Astrocyte of the spinal cord (primary cell): ENCODE measurements around the gene ARHGAP5.

Experiments used
- DNase-seq: peaks from one replicate; pipeline ENCODE4 v3.0.0; 2011; ENCODE audit warnings: low read depth, low spot score
- H3K4me3 ChIP-seq: 2 replicates; pipeline ENCODE4 v1.5.1; 2011; ENCODE audit warnings: low read depth, mild to moderate bottlenecking, low read length, moderate library complexity
- in situ Hi-C: cut with HindIII; loops from 2 replicates; pipeline ENCODE4 v1.10.0; 2017; ENCODE audit warnings: low sequenced_read_pairs
- TF ChIP-seq, protein P1 (sequence below): IDR thresholded peaks from 2 replicates; pipeline ENCODE4 v1.5.1; 2012; ENCODE audit warnings: low read depth, mild to moderate bottlenecking, low read length, inconsistent platforms

ARHGAP5 gene

DNA sequence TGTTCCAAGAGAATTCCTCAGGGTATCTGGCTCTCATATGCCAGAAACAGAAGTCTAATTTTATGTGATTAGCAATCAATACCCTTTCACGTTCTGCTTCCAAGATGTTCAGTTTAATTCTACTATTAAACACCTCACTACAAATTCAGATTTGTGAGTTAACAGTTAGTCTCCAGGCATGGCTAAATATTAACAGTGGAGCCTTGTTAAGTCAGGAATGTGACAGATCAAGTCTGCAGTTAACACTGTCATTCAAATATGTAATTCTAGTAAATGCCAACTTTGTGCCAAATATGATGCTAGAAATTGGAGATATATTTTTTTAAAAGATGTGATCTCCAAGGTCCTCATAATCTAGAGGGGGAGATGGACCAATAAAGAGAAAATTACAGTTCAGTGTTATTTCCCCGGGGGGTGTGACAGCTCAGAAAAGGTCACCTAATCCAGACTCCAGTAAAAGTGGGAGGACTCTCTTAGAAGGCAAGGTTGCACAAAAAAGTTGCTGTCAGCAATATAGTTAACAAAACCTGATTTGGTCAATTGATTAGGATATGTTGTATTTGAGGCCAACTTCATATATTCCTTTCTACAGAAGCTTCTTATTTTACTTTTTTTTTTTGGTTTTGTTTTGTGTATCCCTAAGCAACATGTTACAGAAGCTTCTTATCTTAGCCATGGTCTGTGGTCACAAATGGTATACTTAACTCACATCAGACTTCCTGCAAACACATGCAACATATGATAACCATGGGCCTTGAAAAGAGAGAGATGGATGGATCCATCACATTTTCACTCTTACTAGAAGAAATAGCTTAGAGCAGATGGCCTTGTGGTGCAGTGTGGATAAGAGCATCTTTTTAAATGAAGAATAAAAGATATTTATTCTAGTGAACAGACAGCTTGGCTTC lies 106.3 kb downstream of the ARHGAP5 start:
- TF ChIP-seq, protein P1, sequence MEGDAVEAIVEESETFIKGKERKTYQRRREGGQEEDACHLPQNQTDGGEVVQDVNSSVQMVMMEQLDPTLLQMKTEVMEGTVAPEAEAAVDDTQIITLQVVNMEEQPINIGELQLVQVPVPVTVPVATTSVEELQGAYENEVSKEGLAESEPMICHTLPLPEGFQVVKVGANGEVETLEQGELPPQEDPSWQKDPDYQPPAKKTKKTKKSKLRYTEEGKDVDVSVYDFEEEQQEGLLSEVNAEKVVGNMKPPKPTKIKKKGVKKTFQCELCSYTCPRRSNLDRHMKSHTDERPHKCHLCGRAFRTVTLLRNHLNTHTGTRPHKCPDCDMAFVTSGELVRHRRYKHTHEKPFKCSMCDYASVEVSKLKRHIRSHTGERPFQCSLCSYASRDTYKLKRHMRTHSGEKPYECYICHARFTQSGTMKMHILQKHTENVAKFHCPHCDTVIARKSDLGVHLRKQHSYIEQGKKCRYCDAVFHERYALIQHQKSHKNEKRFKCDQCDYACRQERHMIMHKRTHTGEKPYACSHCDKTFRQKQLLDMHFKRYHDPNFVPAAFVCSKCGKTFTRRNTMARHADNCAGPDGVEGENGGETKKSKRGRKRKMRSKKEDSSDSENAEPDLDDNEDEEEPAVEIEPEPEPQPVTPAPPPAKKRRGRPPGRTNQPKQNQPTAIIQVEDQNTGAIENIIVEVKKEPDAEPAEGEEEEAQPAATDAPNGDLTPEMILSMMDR, result no peak
- in situ Hi-C loops, result no loop called here
- DNase-seq, result no peak
- H3K4me3 ChIP-seq, result no peak overlapping the region

DNA sequence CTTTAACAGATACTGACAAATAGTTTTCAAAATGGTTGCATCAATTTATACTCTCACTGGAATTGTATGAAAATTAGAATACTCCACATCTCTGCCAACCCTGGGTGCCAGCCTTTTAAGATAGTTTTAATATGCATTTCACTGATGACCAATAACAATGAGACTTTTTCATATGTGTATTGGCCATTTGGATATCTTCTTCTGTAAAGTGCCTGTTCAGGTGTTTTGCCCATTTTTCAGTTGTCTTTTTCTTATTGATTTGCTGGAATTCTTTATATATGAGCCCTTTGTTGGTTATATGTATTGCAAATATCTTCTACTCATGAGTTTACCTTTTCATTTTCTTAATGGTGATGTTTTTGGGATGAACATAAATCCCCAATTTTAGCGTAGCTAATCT lies 108.0 kb downstream of the ARHGAP5 start:
- H3K4me3 ChIP-seq, result no peak overlapping the region
- DNase-seq, result no peak
- in situ Hi-C loops, result no loop called here
- TF ChIP-seq, protein P1, result no peak

DNA sequence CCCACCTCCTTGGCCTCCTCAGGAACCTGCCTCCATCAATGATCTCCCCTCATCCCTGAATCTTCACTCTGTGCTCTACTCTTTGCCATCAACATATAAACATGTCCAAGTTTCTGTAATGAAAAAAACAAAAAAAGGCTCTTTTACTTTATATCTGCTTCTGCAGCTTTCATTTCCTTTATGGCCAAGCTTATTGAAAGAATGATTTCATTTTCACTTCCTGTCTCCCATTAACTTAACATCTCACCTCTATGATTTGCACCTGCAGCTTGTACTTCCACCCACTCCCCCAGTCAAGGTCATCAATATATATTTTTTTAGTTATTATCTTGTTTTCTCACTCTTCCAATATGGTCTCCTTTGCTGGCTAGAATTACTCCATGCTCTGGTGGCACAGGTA lies 109.1 kb downstream of the ARHGAP5 start:
- H3K4me3 ChIP-seq, result no peak overlapping the region
- TF ChIP-seq, protein P1, result no peak
- in situ Hi-C loops, result no loop called here
- no peak for DNase-seq

DNA sequence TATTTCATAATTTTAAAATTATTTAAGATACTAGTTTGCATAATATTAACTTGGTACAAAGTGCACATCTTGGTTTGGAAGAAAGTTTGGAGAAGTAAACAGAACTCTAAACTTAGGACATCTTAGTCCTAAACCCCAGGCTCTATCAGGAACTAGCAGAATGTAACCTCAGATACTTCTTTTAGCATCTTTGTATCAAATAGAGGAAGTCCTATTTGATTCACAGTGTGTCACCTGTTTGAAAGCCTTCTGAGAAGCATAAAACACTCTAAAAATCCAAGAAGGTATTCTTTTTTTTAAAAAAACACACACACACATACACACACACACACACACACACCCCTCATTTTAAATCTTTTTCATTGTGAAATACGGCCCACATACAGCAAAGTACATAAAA lies 112.7 kb downstream of the ARHGAP5 start:
- in situ Hi-C loops, result no loop called here
- DNase-seq, result no peak
- TF ChIP-seq, protein P1, result no peak
- no peak overlapping the region for H3K4me3 ChIP-seq

DNA sequence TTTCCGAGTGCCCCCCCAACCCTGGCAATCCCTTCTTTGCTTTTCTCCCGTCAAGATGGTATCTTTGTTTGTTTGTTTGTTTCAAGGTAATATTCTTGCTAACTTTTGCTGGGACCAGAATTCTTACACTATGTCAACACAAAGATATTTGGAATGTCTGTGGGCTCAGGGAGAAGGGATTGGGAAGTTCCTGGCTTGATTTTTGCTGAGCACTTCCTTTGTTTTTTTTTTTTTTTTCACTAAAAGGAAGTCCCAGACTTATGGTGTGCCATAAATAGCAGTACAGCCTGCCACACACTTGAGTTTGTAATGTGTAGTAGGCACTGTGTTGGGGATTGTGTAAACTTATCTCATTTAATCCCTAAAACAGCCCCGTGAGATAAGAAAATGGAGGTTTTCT lies 113.6 kb downstream of the ARHGAP5 start:
- no peak for DNase-seq
- TF ChIP-seq, protein P1, result no peak
- no peak overlapping the region for H3K4me3 ChIP-seq
- in situ Hi-C loops, result no loop called here

DNA sequence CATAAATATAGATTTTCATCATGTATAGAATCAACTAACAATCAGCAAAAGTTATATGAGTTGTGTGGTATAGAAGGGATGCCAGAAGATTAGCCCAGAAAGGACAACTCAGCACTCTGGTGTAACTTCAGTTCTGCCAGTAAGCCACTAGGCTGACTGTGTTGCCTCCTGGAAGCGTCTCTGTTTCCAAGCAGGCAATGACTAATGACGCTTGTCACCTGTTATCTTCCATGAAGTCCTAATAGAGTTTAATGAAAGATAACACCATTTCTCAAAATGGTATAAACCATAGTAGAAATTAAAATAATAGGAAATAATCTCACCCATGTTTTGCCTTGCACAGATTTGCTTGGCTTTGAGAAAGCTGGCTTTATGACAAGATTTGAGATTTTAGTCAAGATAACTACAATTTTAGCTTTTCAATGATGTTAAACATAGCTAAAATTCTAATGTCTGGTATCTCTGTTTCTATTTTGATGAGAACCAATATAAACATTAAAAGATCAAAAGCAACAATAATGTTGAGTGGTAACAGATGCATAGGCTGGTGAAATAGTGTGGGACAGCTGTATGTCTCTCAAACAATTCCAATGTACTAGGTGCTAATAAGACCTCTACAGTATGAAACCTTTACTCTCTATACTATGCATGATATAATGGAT lies 115.7 kb downstream of the ARHGAP5 start:
- TF ChIP-seq, protein P1, result no peak
- no peak overlapping the region for H3K4me3 ChIP-seq
- in situ Hi-C loops, result no loop called here
- DNase-seq, result no peak
